Measurements from ENCODE around the gene LIMCH1.

LIMCH1 gene

GRCh38 chr4:41745292-41746024 is 207.5 kb downstream of the LIMCH1 start:
- Histone ChIP-seq H3K27me3 (ENCODE audit: control insufficient read depth, insufficient read depth, low read length) (peaks cover 100% of the 10 kb centered on the region), H3K27ac (ENCODE audit: low read length) (no peak overlapping the region), H3K4me1 (ENCODE audit: control insufficient read depth, low read depth, low read length) (peaks cover 9% of the 10 kb centered on the region), H3K36me3 (ENCODE audit: control insufficient read depth, low read depth, low read length) (no peaks in the 10 kb centered on the region), H3K4me3 (ENCODE audit: low read length) (no peak overlapping the region), H3K9me3 (ENCODE audit: control insufficient read depth, low read depth, low read length) (no peaks in the 10 kb centered on the region), H3K9ac (ENCODE audit: low read length) (no peak overlapping the region)

GRCh38 chr4:41746025-41746439 is 208.1 kb downstream of the LIMCH1 start:
- Histone ChIP-seq H3K9ac (ENCODE audit: low read length) (no peak overlapping the region), H3K27me3 (ENCODE audit: control insufficient read depth, insufficient read depth, low read length) (peaks cover 100% of the 10 kb centered on the region)

GRCh38 chr4:41746440-41747229 is 208.7 kb downstream of the LIMCH1 start:
- peaks cover 15% of the 10 kb centered on the region for H3K4me1 ChIP-seq (ENCODE audit: control insufficient read depth, low read depth, low read length)
- H3K27me3 ChIP-seq (ENCODE audit: control insufficient read depth, insufficient read depth, low read length), result peaks cover 100% of the 10 kb centered on the region
- peak overlapping the region; percentile 21 for H3K4me3 ChIP-seq (ENCODE audit: low read length)
- no peaks in the 10 kb centered on the region for H3K9me3 ChIP-seq (ENCODE audit: control insufficient read depth, low read depth, low read length)
- H3K27ac ChIP-seq (ENCODE audit: low read length), result no peak overlapping the region
- H3K9ac ChIP-seq (ENCODE audit: low read length), result no peak overlapping the region
- H3K36me3 ChIP-seq (ENCODE audit: control insufficient read depth, low read depth, low read length), result no peaks in the 10 kb centered on the region

More at GRCh38 chr4:41746025-41746439, 208.1 kb downstream of the LIMCH1 start:
- H3K36me3 ChIP-seq (ENCODE audit: control insufficient read depth, low read depth, low read length), result no peaks in the 10 kb centered on the region
- no peaks in the 10 kb centered on the region for H3K9me3 ChIP-seq (ENCODE audit: control insufficient read depth, low read depth, low read length)
- peak overlapping the region; percentile 21 for H3K4me3 ChIP-seq (ENCODE audit: low read length)
- H3K4me1 ChIP-seq (ENCODE audit: control insufficient read depth, low read depth, low read length), result peaks cover 15% of the 10 kb centered on the region
- no peak overlapping the region for H3K27ac ChIP-seq (ENCODE audit: low read length)

GRCh38 chr4:41747230-41748055 is 209.5 kb downstream of the LIMCH1 start:
- no peak overlapping the region for H3K27ac ChIP-seq (ENCODE audit: low read length)

GRCh38 chr4:41748074-41748570 is 210.2 kb downstream of the LIMCH1 start:
- Histone ChIP-seq H3K4me3 (ENCODE audit: low read length) (no peak overlapping the region), H3K27ac (ENCODE audit: low read length) (no peak overlapping the region), H3K9me3 (ENCODE audit: control insufficient read depth, low read depth, low read length) (no peaks in the 10 kb centered on the region), H3K27me3 (ENCODE audit: control insufficient read depth, insufficient read depth, low read length) (peaks cover 100% of the 10 kb centered on the region), H3K36me3 (ENCODE audit: control insufficient read depth, low read depth, low read length) (no peaks in the 10 kb centered on the region), H3K4me1 (ENCODE audit: control insufficient read depth, low read depth, low read length) (peaks cover 21% of the 10 kb centered on the region), H3K9ac (ENCODE audit: low read length) (no peak overlapping the region)

More at GRCh38 chr4:41747230-41748055, 209.5 kb downstream of the LIMCH1 start:
- H3K9me3 ChIP-seq (ENCODE audit: control insufficient read depth, low read depth, low read length), result no peaks in the 10 kb centered on the region
- H3K4me3 ChIP-seq (ENCODE audit: low read length), result peak overlapping the region; percentile 16
- H3K4me1 ChIP-seq (ENCODE audit: control insufficient read depth, low read depth, low read length), result peaks cover 20% of the 10 kb centered on the region
- H3K27me3 ChIP-seq (ENCODE audit: control insufficient read depth, insufficient read depth, low read length), result peaks cover 100% of the 10 kb centered on the region
- no peaks in the 10 kb centered on the region for H3K36me3 ChIP-seq (ENCODE audit: control insufficient read depth, low read depth, low read length)
- no peak overlapping the region for H3K9ac ChIP-seq (ENCODE audit: low read length)

GRCh38 chr4:41748571-41749475 is 210.9 kb downstream of the LIMCH1 start, which contains the start of gene PHOX2B:
TSS of gene PHOX2B (minus strand) at chr4:41748725. CDS start at chr4:41748610, 115 bp downstream.
- H3K36me3 ChIP-seq (ENCODE audit: control insufficient read depth, low read depth, low read length), result no peaks in the 10 kb centered on the region
- H3K9me3 ChIP-seq (ENCODE audit: control insufficient read depth, low read depth, low read length), result no peaks in the 10 kb centered on the region
- H3K27me3 ChIP-seq (ENCODE audit: control insufficient read depth, insufficient read depth, low read length), result peaks cover 100% of the 10 kb centered on the region
- peaks cover 21% of the 10 kb centered on the region for H3K4me1 ChIP-seq (ENCODE audit: control insufficient read depth, low read depth, low read length)
- H3K9ac ChIP-seq (ENCODE audit: low read length), result no peak within 1 kb of the TSS
- peak within 1 kb of the TSS; percentile 16 for H3K4me3 ChIP-seq (ENCODE audit: low read length)
- H3K27ac ChIP-seq (ENCODE audit: low read length), result no peak within 1 kb of the TSS

- no peak overlapping the region for H3K27ac ChIP-seq (ENCODE audit: low read length)
- peaks cover 21% of the 10 kb centered on the region for H3K4me1 ChIP-seq (ENCODE audit: control insufficient read depth, low read depth, low read length)
- no peaks in the 10 kb centered on the region for H3K36me3 ChIP-seq (ENCODE audit: control insufficient read depth, low read depth, low read length)
- no peaks in the 10 kb centered on the region for H3K9me3 ChIP-seq (ENCODE audit: control insufficient read depth, low read depth, low read length)
- H3K9ac ChIP-seq (ENCODE audit: low read length), result no peak overlapping the region
- H3K27me3 ChIP-seq (ENCODE audit: control insufficient read depth, insufficient read depth, low read length), result peaks cover 100% of the 10 kb centered on the region
- no peak overlapping the region for H3K4me3 ChIP-seq (ENCODE audit: low read length)
Observed at GRCh38 chr4:41749631-41750039, 211.7 kb downstream of the LIMCH1 start.

Data from iPS-18a (cell line).